Prostate gland (tissue), 2 donors: Measurements from ENCODE around the gene KIAA0232.

ENCODE experiments used
- CTCF ChIP-seq, 4 experiments: fragments of 200-600 bp in 2 of 4; fragments of 450-650 bp in 2 of 4; sonication (generic) in 2 of 4; IDR thresholded peaks; 1 replicate in 3 of 4; 2 replicates in 1 of 4; pipeline ENCODE4 v1.5.1; 2016 to 2019; ENCODE audit warnings: antibody characterized with exemption in 4 of 4, mild to moderate bottlenecking in 2 of 4, moderate library complexity in 2 of 4
- POLR2A ChIP-seq: fragments of 450-650 bp; IDR thresholded peaks from one replicate; pipeline ENCODE4 v1.6.1; 2016; ENCODE audit warnings: antibody characterized with exemption, mild to moderate bottlenecking
- POLR2AphosphoS5 ChIP-seq: sonication (generic); formaldehyde crosslinking; IDR thresholded peaks from one replicate; pipeline ENCODE4 v1.6.1; 2017; ENCODE audit warnings: antibody characterized with exemption

- TF ChIP-seq CTCF (IDR thresholded peaks at IDR 0.05): no peak
- TF ChIP-seq POLR2A: no peak
- TF ChIP-seq POLR2AphosphoS5: no peak
These were observed 28.6 kb downstream of the KIAA0232 start for GRCh38 chr4:6811165-6811564.
